Measurements from ENCODE around the gene TASOR2.

Gene TASOR2

DNA sequence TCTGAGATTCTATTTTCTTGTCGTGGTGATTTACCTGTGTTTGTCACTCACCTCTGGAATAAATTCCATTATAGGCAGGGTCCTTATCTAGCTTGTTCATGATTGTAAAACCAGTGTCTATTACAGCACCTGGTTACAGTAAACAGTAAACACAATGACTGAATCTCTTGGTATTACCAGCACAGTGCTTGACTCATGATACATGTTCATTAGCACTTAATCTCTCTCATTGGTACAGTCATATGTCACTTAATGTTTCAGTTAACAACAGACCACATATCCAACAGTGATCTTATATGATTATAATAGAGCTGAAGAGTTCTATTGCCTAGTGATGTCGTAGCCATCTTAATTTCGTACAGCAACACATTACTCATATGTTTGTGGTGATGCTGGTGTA is 1.6 kb upstream of the TASOR2 start:
- H3K9me3 ChIP-seq (ENCODE audit: low read depth, low read length): no peaks in the 10 kb centered on the region
- no peak overlapping the region for H3K9ac ChIP-seq (ENCODE audit: insufficient read length)
- DNase-seq (ENCODE audit: low read depth, low spot score): no peak
- no peaks in the 10 kb centered on the region for H3K36me3 ChIP-seq (ENCODE audit: insufficient read depth, low read length)
- TF ChIP-seq EZH2 (IDR thresholded peaks at IDR 0.05): no peak
- TF ChIP-seq POLR2AphosphoS5 (IDR thresholded peaks at IDR 0.05; ENCODE audit: borderline replicate concordance, low read depth, low read length): no peak
- no peak for TF ChIP-seq FOXP2 (optimal IDR thresholded peaks at IDR 0.05; ENCODE audit: control extremely low read depth, extremely low read length, insufficient read depth)
- H3K27ac ChIP-seq: no peak overlapping the region
- no peak overlapping the region for H3K4me3 ChIP-seq

DNA sequence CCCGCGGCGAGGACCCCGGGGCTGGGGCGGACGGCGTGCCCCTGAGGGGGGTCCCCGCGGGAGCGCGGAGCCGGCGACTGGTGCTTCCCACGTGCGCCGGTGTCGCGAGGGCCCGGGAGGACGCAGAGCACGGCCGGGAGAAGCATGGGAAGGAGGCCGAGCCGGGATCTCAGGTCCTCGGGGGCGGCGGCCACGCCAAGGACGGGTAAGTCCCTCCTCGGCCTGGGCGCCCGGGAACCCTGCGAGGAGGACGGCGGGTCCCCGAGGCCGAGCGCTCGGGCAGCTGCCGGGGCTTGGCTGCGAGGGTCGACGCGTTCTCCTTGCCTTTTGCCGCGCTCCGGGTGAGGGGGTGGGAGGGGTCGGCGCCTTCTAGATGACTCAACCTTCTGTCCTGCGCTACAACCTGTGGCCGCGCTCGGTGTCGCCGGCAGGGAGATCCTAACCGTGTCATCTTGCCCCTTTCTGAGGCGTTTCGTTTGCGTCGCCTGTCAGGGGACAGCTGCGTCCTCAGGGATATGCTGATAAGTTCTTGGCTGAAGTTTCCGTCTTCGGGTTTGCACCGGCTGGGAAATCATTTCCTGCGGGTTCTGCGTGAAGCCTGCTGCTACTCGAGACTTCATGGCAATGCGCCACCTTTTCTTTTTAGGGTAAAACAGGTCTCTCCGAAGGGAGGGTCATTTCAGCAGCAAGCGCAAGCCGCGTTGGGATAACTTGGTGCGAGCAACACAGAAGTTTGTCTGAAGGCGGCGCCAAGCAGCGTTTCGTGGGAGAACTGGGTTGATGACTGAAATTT is 529 bp downstream of the TASOR2 start:
- Histone ChIP-seq H3K9ac (ENCODE audit: insufficient read length) (peak overlapping the region; percentile 78), H3K4me3 (peak overlapping the region; percentile 86), H3K9me3 (ENCODE audit: low read depth, low read length) (no peaks in the 10 kb centered on the region), H3K27ac (peak overlapping the region; percentile 46; the same call in 1 of the 2 replicates), H3K36me3 (ENCODE audit: insufficient read depth, low read length) (no peaks in the 10 kb centered on the region)
- no peak for TF ChIP-seq EZH2 (IDR thresholded peaks at IDR 0.05)
- no peak for TF ChIP-seq POLR2AphosphoS5 (IDR thresholded peaks at IDR 0.05; ENCODE audit: borderline replicate concordance, low read depth, low read length)
- no peak for TF ChIP-seq FOXP2 (optimal IDR thresholded peaks at IDR 0.05; ENCODE audit: control extremely low read depth, extremely low read length, insufficient read depth)
- peak; percentile 18 for DNase-seq (ENCODE audit: low read depth, low spot score)

DNA sequence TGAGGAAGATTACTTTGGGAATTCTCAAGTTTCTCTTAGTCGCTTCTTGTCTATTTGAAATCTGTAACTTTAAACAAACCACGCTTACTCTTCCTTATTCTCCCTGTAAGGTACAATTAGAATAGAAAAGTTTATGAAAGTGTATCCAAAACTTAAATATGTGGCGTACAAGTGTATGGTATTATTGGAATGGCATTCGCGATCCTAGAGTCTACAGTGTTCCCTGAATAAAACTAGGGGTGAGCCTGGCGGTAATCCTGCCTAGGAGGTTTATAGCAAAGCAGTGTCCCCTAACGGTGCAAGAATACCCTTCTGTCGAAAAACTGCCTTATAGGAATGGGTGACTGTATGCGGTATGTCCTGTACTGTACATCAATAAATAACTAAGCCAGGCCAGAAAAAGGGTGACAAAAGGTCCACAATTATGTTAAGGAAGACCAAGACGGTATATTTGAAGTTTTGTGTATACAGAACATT is 1.2 kb downstream of the TASOR2 start:
- Histone ChIP-seq H3K27ac (peak overlapping the region; percentile 46; the same call in 1 of the 2 replicates), H3K36me3 (ENCODE audit: insufficient read depth, low read length) (no peaks in the 10 kb centered on the region), H3K9ac (ENCODE audit: insufficient read length) (peak overlapping the region; percentile 78), H3K4me3 (peak overlapping the region; percentile 86), H3K9me3 (ENCODE audit: low read depth, low read length) (no peaks in the 10 kb centered on the region)
- no peak for TF ChIP-seq EZH2 (IDR thresholded peaks at IDR 0.05)
- no peak for TF ChIP-seq FOXP2 (optimal IDR thresholded peaks at IDR 0.05; ENCODE audit: control extremely low read depth, extremely low read length, insufficient read depth)
- TF ChIP-seq POLR2AphosphoS5 (IDR thresholded peaks at IDR 0.05; ENCODE audit: borderline replicate concordance, low read depth, low read length): no peak
- DNase-seq (ENCODE audit: low read depth, low spot score): no peak

DNA sequence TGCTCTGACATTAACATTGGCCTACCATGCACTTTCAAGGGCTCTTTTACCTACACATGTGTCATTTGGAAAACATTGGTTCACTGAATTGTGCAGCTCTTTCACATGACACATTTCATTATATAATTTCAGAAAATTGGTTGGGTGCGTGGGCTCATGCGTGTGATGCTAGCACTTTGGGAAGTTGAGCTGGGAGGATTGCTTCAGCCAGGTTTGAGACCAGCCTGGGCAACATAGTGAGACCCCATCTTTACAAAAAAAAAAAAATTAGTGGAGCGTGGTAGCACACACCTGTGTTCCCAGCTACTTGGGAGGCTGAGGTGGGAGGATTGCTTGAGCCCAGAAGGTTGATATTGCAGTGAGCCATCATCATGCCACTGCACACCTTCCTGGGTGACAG is 3.9 kb downstream of the TASOR2 start:
- Histone ChIP-seq H3K36me3 (ENCODE audit: insufficient read depth, low read length) (no peaks in the 10 kb centered on the region), H3K4me3 (no peak overlapping the region), H3K27ac (no peak overlapping the region), H3K9me3 (ENCODE audit: low read depth, low read length) (no peaks in the 10 kb centered on the region), H3K9ac (ENCODE audit: insufficient read length) (no peak overlapping the region)
- no peak for DNase-seq (ENCODE audit: low read depth, low spot score)
- TF ChIP-seq EZH2 (IDR thresholded peaks at IDR 0.05) (no peak), POLR2AphosphoS5 (IDR thresholded peaks at IDR 0.05; ENCODE audit: borderline replicate concordance, low read depth, low read length) (no peak), FOXP2 (optimal IDR thresholded peaks at IDR 0.05; ENCODE audit: control extremely low read depth, extremely low read length, insufficient read depth) (no peak)

DNA sequence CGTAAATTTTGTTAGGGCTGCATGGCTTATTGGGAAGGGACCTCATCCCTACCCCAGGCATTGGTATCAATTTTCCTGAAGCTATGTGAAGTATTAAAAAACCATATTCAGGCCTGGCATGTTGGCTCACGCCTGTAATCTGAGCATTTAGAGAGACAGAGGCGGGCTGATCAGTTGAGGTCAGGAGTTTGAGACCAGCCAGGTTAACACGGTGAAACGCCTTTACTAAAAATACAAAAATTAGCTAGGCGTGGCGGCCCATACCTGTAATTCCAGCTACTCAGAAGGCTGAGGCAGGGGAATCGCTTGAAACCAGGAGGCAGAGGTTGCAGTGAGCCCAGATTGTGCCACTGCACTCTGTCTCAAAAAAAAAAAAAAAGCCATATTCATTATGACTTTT is 7.1 kb downstream of the TASOR2 start:
- Histone ChIP-seq H3K27ac (no peak overlapping the region), H3K9me3 (ENCODE audit: low read depth, low read length) (no peaks in the 10 kb centered on the region), H3K36me3 (ENCODE audit: insufficient read depth, low read length) (no peaks in the 10 kb centered on the region), H3K4me3 (peak overlapping the region; percentile 69), H3K9ac (ENCODE audit: insufficient read length) (no peak overlapping the region)
- no peak for DNase-seq (ENCODE audit: low read depth, low spot score)
- TF ChIP-seq POLR2AphosphoS5 (IDR thresholded peaks at IDR 0.05; ENCODE audit: borderline replicate concordance, low read depth, low read length) (no peak), FOXP2 (optimal IDR thresholded peaks at IDR 0.05; ENCODE audit: control extremely low read depth, extremely low read length, insufficient read depth) (no peak), EZH2 (IDR thresholded peaks at IDR 0.05) (no peak)

DNA sequence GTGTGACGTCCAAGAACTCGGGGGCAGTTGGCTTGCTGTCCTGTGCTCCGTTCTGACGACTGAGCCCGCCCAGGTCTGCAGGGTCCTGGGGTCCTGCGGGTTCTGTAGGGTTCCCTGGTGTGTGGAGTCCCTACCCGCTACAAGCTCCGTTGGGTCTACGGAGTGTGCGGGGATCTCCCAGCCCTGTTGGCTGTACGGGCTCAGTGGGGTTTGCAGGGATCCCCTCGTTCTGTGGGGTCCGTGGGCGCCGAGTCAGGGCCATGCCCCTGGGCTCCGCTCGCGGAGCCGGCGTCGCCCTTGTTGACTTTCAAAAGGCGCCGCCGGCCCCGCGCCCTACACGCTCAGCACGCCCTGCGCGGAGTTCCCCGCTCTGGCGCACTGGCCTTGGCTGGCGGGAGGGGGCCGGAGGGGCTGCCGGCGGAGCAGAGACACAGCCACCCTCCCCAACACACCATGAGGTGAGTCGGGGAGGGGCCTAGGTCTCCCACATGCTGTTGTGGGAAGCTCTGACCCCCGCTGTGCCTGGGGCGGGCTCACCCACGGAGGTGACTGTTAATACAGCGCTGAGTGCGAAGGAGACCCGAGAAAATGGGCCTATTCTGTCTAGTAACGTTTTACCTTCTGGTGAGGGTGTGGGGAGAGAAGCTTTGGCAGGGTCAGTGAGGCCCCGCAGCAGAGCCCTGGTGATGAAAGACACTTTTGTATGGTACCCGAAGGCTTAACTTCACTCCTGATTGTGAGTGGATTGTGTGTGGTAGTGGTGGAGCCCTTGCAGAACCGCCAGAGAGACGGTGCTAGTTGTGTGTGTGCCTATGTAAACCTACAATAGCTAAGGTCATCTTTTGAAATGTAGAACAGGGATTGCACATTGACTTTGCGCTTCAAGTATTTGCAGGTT is 8.1 kb downstream of the TASOR2 start:
- Histone ChIP-seq H3K36me3 (ENCODE audit: insufficient read depth, low read length) (no peaks in the 10 kb centered on the region), H3K4me3 (peak overlapping the region; percentile 69), H3K9ac (ENCODE audit: insufficient read length) (peak overlapping the region; percentile 55), H3K27ac (no peak overlapping the region), H3K9me3 (ENCODE audit: low read depth, low read length) (no peaks in the 10 kb centered on the region)
- no peak for DNase-seq (ENCODE audit: low read depth, low spot score)
- TF ChIP-seq POLR2AphosphoS5 (IDR thresholded peaks at IDR 0.05; ENCODE audit: borderline replicate concordance, low read depth, low read length): no peak
- TF ChIP-seq FOXP2 (optimal IDR thresholded peaks at IDR 0.05; ENCODE audit: control extremely low read depth, extremely low read length, insufficient read depth): no peak
- no peak for TF ChIP-seq EZH2 (IDR thresholded peaks at IDR 0.05)

DNA sequence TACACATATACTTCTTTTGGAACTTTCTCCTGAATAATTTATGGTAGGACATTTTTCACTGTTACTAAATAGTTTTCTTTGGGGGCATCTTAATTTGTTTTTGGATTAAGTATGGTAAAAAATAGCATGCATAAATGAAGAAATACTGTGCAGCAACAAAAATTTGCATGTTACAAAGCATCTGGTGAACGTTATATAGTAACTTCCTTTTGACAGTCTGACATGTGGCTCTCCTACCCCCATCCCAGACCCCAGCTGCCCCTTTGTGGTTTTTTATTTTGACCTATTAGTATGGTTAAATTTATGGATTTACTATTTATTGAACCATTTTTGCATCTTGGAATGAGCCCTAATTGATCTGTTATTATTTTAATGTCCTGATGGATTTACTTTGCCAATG is 9.9 kb downstream of the TASOR2 start:
- H3K9ac ChIP-seq (ENCODE audit: insufficient read length): no peak overlapping the region
- no peaks in the 10 kb centered on the region for H3K36me3 ChIP-seq (ENCODE audit: insufficient read depth, low read length)
- H3K27ac ChIP-seq: no peak overlapping the region
- no peak for DNase-seq (ENCODE audit: low read depth, low spot score)
- no peak overlapping the region for H3K4me3 ChIP-seq
- no peak for TF ChIP-seq POLR2AphosphoS5 (IDR thresholded peaks at IDR 0.05; ENCODE audit: borderline replicate concordance, low read depth, low read length)
- no peak for TF ChIP-seq EZH2 (IDR thresholded peaks at IDR 0.05)
- no peaks in the 10 kb centered on the region for H3K9me3 ChIP-seq (ENCODE audit: low read depth, low read length)

DNA sequence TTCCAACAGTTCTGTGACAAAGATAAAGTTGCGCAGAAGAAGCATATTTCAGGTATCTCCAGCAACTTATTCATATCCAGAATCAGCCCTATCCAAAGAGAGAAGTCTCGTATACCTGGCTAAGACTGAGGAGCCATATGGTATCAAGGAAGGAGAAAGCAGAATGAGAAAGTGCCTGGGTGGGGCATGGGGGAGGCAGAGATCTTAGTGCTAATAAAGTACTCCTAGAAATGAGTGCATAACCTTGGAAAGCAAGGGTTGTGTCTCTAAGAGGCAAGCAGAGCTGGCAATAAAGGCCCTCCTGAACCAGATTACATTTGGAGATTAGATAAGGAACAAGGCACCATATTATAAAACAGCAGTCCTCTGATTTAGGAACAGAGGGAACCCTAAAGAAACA is 12.7 kb downstream of the TASOR2 start:
- TF ChIP-seq POLR2AphosphoS5 (IDR thresholded peaks at IDR 0.05; ENCODE audit: borderline replicate concordance, low read depth, low read length): no peak
- no peak for TF ChIP-seq EZH2 (IDR thresholded peaks at IDR 0.05)
- no peak for TF ChIP-seq FOXP2 (optimal IDR thresholded peaks at IDR 0.05; ENCODE audit: control extremely low read depth, extremely low read length, insufficient read depth)
- Histone ChIP-seq H3K36me3 (ENCODE audit: insufficient read depth, low read length) (no peaks in the 10 kb centered on the region), H3K9me3 (ENCODE audit: low read depth, low read length) (no peaks in the 10 kb centered on the region), H3K4me3 (no peak overlapping the region), H3K9ac (ENCODE audit: insufficient read length) (no peak overlapping the region), H3K27ac (no peak overlapping the region)
- DNase-seq (ENCODE audit: low read depth, low spot score): no peak
